Measurements from ENCODE around the gene SLAMF9.

Gene SLAMF9

DNA sequence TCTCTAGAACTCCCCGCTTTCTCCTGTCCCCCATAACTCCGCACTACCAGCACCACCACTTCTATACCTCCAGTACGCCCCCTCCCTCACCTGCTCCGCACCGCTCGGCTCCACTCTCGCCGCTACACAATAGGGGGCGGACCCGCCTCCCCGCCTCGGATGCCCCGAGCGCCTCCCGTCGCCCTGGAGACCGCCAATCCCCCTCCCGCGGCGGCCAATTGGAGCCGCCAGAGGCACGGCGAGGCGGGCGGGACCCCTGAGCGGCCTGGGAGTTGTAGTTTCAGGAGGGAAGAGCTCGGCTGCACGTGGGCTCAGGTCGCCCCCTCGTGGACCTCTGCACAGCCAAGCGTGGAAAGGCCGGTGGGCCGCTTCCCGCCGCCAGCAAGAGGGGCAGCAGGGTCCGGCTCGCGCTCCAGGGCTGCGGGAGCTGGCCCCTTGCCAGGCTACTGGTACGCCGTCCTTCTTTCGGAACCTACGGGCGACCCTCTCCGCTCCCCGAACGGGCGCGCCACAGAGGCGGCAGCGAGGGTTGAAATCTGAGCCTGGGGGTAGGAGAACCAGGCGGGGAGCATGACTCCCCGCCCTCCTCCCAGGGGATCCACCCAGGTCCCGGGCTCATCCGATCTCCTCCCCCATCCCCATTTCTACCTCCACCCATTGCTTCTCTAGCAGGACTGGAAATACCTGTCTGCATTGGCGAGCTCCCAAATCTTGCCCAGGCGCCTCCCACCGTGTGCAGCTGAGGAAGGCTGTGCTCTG, 8.4 kb downstream of the SLAMF9 start, which contains the start of gene IGSF9:
Gene IGSF9, minus strand, starts transcription at position 131 of the 759 bp plus-strand sequence. CDS start 2,159 bp downstream, outside the sequence.
- peak; percentile 86 for DNase-seq (ENCODE audit: low spot score)

GRCh38 chr1:159944623-159945455, 9.2 kb downstream of the SLAMF9 start:
- DNase-seq (ENCODE audit: low spot score): no peak

GRCh38 chr1:159943908-159944622, 10.0 kb downstream of the SLAMF9 start:
- no peak for DNase-seq (ENCODE audit: low spot score)

DNA sequence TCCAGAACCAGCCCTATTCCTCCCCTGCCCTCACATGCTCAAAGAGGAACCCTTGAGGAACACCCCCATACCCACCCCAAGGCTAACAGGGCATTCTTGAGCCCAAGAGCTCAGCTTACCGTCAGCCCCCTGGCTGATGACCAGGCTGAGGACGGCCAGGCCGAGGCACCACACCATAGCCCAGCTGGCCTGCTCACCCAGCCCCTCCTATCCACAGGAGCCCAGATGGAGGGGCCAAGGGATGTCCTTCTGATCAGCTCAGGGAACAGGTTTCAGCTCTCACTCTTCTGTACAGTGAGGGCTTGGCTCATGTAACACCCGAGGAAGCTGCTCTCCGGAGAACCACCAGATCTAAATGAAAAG, 10.8 kb downstream of the SLAMF9 start:
- DNase-seq (ENCODE audit: low spot score): no peak

DNA sequence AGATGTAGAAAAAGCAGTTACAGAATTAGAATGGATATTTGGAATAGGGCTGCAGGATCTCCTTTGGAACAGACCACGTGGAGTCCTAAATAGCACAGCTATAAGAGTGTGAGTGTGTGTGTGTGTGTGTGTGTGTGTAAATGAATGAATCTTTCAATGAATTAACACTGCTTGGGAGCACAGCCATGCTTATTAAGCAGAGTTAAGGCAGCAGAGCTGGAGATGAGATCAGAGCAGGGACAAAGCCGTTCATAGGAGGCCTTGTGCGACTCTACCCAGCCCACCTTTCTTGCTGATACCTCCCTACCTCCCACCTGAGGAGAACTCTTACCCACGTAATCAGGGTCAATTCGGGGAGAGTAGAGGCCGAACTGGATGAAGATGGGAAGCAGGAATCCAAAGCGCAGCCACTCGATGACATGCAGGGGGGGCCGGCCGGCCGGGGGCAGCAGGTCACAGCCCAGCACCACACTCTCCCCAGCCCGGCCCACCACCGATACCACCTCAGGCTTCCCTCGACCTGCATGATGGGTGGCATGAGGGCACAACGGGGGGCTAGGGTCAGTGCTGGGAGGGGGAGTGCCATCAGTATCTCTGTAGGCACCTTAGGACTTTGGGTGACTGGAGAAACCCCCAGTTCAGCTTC, 11.3 kb downstream of the SLAMF9 start:
- no peak for DNase-seq (ENCODE audit: low spot score)

DNA sequence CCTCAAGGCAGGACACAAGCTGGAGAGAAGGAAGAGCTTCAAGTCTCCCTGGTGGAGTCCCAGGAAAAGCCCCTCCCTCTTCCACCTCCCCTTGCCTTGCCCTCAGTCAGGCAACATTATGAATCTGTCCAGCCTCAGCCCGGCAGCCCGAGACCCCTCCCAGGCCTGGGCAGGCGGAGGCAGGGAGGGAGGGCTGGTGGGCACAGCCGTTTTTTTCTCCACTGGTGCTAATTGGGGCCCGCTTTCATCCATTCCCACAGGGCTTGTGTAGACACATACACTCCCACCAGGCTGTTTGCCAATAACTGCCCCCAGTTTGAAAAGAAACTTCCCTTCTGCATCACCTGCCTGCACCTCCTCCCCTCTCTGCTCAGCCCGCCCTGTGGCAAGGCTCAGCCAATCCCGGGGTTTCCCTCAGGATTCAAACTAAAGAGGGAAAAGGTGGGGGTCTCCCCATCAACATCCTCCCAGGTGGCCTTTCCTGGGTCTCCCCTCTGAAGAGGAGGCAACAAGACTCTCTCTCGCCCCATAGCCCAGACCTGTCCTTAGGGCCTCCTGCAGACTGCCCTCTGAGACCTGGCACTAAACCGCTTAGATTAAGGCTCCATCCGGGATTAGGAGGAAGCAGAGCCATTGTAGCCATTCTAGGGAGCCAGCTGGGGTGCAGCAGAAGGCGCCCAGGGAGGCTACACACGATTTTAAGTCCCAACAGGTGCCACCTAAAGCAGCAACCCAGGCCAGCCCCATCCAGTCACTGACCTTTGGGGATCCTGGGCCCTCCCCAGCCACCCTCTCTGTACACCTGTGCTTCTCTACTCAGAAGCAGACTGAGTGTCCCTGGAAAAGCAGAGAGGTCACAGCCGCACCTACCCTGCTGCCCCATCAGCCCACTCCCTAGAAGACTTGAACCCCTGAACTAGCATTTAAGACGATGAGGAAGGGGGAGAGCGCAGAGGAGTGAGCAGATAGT, 12.2 kb downstream of the SLAMF9 start:
- DNase-seq (ENCODE audit: low spot score): no peak

- no peak for DNase-seq (ENCODE audit: low spot score)
Observed at GRCh38 chr1:159941141-159941540, 12.9 kb downstream of the SLAMF9 start.

- no peak for DNase-seq (ENCODE audit: low spot score)
Observed at GRCh38 chr1:159940006-159940620, 13.9 kb downstream of the SLAMF9 start.

GRCh38 chr1:159939678-159940002, 14.4 kb downstream of the SLAMF9 start:
- peak; percentile 69 for DNase-seq (ENCODE audit: low spot score)

GRCh38 chr1:159938905-159939677, 14.9 kb downstream of the SLAMF9 start:
- no peak for DNase-seq (ENCODE audit: low spot score)

- DNase-seq (ENCODE audit: low spot score): no peak
Observed at GRCh38 chr1:159938211-159938852, 15.7 kb downstream of the SLAMF9 start.

DNA sequence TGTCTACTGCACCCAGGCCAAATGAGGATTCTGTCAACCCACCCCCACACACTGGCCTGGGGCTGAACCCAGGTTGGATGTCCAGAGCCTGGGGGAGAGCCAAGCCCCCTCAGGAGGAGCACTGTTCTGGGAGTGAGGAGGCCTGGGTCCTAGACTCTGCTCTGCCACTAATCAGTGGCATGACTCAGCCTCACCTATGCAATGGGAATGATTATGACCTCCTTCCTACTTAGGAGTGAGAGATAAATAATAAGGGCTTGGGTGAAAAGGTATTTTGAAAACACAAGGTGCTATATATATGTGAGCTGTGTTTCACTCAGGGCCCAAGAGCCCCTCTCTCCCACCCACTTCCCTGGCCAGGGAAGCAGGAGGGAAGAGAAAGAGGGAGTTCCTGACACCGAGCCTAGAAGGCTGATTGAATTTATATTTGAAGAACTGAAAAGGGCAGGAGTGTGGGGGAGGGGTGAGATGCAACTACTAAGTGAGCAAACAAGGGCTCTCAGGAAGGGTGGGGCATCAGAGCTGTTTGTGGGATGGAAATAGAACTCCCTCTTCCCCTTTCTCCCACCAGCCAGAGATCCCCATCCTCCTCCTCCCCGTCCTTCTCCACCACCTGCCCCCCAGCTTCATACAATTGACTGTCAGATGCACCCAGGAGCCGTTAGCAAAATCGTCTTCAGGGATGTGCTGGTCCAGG, 16.8 kb downstream of the SLAMF9 start:
- DNase-seq (ENCODE audit: low spot score): no peak

DNA sequence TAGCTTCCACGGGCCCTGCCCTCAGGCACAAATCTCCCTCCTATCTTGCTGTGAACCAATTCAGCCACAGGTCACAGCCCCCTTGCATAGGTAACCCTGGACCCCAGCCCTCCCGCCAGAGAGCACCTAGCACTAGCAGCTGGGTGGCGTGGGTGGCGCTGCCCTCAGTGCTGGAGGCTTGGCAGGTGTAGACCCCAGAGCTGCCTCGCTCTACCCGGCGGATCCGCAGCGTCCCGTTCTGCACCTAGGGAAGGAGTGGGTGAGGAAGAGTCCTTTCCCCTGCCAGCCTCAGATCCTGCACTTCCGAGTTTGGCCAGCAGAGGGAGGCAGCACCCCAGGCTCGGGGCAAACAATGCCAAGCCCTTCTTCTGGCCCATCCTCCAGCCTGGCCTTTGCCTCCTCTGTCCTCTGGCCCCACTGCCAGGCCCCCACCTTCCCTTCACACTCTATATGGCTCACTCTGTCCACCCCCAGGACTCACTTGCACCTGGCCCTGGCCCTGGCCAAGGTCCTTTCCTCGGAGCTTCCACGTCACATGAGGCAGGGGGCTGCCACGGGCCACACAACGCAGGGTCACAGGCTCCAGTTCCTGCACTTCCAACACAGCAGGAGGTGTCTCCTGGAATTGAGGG, 17.6 kb downstream of the SLAMF9 start:
- DNase-seq (ENCODE audit: low spot score): peak; percentile 87

- no peak for DNase-seq (ENCODE audit: low spot score)
Observed at GRCh38 chr1:159935719-159936272, 18.2 kb downstream of the SLAMF9 start.

DNA sequence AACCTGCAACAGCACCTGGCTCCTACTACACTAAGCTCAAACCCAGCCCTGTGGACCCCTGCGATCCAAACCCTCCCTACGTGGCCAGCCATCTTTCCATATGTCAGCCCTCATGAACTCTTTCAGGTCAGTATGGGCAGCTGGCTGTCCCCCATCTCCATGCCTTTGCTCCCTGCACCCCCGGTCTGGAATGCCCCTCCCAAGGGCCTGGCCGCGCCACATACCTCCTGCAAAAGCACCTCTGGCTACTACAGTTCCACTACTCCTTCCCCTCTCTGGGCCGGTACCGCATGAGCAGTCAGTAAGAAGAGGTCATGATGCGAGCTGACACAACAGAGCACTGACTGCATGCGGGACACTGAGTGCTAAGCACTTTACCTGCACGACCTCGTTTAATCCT, 18.7 kb downstream of the SLAMF9 start:
- no peak for DNase-seq (ENCODE audit: low spot score)

DNA sequence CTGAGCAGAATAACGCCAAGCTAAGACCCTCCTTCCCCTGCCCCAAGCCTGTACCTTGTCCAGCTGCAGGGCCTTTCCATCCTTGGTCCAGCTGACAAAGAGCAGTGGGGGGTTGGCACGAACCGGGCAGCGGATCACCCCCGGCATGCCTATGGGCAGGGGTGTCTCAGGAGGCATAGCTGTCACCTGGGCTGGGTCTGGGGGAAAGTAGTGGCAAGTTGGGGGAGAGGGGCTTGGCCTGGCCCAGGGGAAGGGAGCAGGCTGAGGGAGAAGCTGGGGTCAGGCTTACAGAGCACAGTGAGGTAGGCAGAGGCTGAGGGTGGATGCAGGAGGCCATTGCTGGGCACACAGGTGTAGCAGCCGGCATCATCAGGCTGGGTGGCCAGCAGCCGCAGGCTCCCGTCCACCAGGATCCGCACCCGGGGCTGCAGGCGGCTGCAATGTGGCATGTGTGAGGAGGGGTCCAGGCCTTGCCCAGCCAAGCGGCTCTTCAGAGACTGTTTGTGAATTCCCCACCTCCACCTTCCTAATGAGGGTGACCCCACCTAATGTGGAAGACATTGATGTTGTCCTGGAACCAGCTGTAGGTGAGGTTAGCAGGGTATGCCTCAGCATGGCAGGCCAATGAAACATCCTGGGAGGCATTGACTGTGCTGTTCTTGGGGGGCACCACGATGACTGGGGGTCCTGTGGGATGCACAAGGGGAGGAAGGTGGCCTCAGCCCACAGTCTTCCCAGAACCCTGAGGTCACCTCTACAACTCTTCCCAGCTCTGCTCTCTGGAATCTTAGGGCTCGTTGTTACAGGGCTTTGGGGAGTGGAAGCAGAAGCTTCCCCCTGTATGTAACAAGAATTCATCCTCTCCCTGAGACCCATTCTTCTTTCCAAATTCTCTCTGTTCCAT, 19.6 kb downstream of the SLAMF9 start:
- DNase-seq (ENCODE audit: low spot score): no peak

- DNase-seq (ENCODE audit: low spot score): no peak
Observed at GRCh38 chr1:159933347-159933746, 20.7 kb downstream of the SLAMF9 start.
